Aorta (tissue), 5 donors: ENCODE measurements around the gene MAP7D2. TPM values are rescaled to one million over a fixed set of nuclear protein-coding genes. Genes with fewer than 3 reads are reported as not detected.

Experiments
- ATAC-seq: fragments of 200-7000 bp; cut with Tn5 transposase; one replicate; pipeline ENCODE4 v1.9.1; 2022; ENCODE audit warnings: moderate library complexity; ENCODE audit not compliant: low FRiP score
- DNase-seq, 2 donors: peaks; one replicate each; pipeline ENCODE4 v3.0.0-alpha.2; 2020
- H3K27ac ChIP-seq, 2 donors: one replicate each; pipeline ENCODE4 v1.5.1; 2013; ENCODE audit warnings: low read length in 2 of 2, mild to moderate bottlenecking in 2 of 2, moderate library complexity in 2 of 2, control low read depth in 1 of 2, inconsistent platforms in 1 of 2, low read depth in 1 of 2
- H3K27me3 ChIP-seq, 2 donors: one replicate each; pipeline ENCODE4 v1.6.1; 2013; ENCODE audit warnings: control low read depth in 1 of 2, low read length in 1 of 2, mild to moderate bottlenecking in 1 of 2, moderate library complexity in 1 of 2; ENCODE audit not compliant: insufficient read depth in 2 of 2, control insufficient read depth in 1 of 2
- H3K36me3 ChIP-seq, 2 donors: one replicate each; pipeline ENCODE4 v1.6.1; 2013; ENCODE audit warnings: control low read depth in 1 of 2, low read length in 1 of 2, mild to moderate bottlenecking in 1 of 2; ENCODE audit not compliant: insufficient read depth in 2 of 2, control insufficient read depth in 1 of 2
- H3K4me1 ChIP-seq, 2 donors: one replicate each; pipeline ENCODE4 v1.6.1; 2013; ENCODE audit warnings: low read length in 2 of 2, control low read depth in 1 of 2, mild to moderate bottlenecking in 1 of 2, moderate library complexity in 1 of 2; ENCODE audit not compliant: insufficient read depth in 2 of 2, control insufficient read depth in 1 of 2
- H3K4me3 ChIP-seq, 2 donors: one replicate each; pipeline ENCODE4 v1.5.1; 2013; ENCODE audit warnings: low read length in 2 of 2, control low read depth in 1 of 2, mild to moderate bottlenecking in 1 of 2
- H3K9me3 ChIP-seq: one replicate; pipeline ENCODE4 v1.6.1; 2013; ENCODE audit warnings: mild to moderate bottlenecking, low read length; ENCODE audit not compliant: control insufficient read depth
- WGBS, 2 donors: extraction: QIAGEN DNeasy Blood & Tissue Kit; methylation state at CpG; one replicate each; pipeline ENCODE4 v1.1.7; 2013; 5-methylcytosine and 5-hydroxymethylcytosine counted together
- intact Hi-C, 2 donors: fragments of 100-400 bp; cut with DNase I; formaldehyde crosslinking; loops; one replicate each; pipeline versions ENCODE4 v1.14.2 to v1.15.0; 2022
- polyA plus RNA-seq, 2 donors: library from polyadenylated mRNA; stranded (reverse); fragments of 200-250 nt; gene quantifications; one replicate each; pipeline ENCODE4 v1.2.3, GENCODE V29; 2013
- total RNA-seq, 2 donors: library from RNA; stranded (reverse); fragmentation: NEBNext Ultra II Directional; extraction: Animal tissue kit (Norgen Biotek cat#: 25700); gene quantifications; one replicate each; pipeline ENCODE4 v1.2.1, GENCODE V29; 2021
- donor health status: healthy with polysubstance abuse.
- donor health status: Bipolar disorder and iron deficiency.
- donor health status: DM: no; HTN: no; CAD: no.
- donor health status: DM: no; HTN: no; CAD: no.
- donor health status: DM: yes; HTN: yes; CAD: no.

The MAP7D2 gene
- total and polyA plus RNA-seq, 4 donors, result 0.23 to 0.38 (median 0.33) TPM

GRCh38 chrX:19987856-19988255 is 128.9 kb downstream of the MAP7D2 start:
- peaks cover 0 to 3% of the 10 kb centered on the region in 2 donors for H3K4me1 ChIP-seq
- intact Hi-C loops, result no loop called here

DNA sequence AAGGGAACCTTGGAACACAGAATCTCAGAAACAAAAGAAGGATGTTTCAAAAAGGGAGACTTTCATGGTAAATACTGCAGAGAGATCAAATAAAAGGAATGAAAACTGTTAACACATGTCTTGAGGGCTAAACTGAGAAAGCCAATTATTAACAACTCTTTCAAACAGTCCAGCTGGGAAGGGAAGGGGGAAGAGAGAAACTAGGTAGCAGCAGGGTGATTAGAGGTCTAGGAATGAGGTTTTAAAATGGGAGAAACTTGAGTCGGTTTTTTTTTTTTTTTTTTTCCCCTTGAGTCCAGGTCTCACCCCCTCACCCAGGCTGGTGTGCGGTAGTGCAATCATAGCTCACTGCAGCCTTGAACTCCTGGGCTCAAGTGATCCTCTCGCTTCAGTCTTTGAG is 130.2 kb downstream of the MAP7D2 start:
- Histone ChIP-seq H3K36me3 (no peaks in the 10 kb centered on the region), H3K4me3 (no peak overlapping the region), H3K4me1 (peaks cover 0 to 3% of the 10 kb centered on the region in 2 donors), H3K27me3 (no peaks in the 10 kb centered on the region), H3K27ac (no peak overlapping the region), H3K9me3 (no peaks in the 10 kb centered on the region)
- DNase-seq, result no peak
- no peak for ATAC-seq
- intact Hi-C loops, result no loop called here
- 76 to 80% methylated on average over 3 of the region's 3 CpGs for WGBS, 2 donors

More at GRCh38 chrX:19987856-19988255, 128.9 kb downstream of the MAP7D2 start:
- DNase-seq (no peak), ATAC-seq (no peak)
- Histone ChIP-seq H3K9me3 (no peaks in the 10 kb centered on the region), H3K4me3 (no peak overlapping the region), H3K27me3 (no peaks in the 10 kb centered on the region), H3K27ac (no peak overlapping the region), H3K36me3 (no peaks in the 10 kb centered on the region)
- WGBS, 2 donors, result 85 to 93% methylated on average over 5 of the region's 5 CpGs

DNA sequence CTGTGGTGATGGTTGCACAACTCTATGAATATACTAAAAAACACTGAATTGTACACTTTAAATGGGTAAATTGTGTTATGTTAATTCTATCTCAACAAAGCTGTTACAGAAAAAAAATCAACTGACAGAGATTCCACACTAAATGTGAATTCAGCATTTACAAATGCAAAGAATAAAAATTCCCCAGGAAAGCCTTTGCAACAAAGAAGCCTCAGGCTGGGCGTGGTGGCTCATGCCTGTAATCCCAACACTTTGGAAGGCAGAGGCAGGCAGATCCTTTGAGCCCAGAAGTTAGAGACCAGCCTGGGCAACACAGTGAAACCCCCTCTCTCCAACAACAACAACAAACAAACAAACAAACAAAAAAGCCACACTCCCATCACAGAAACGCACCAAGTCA is 134.8 kb downstream of the MAP7D2 start:
- intact Hi-C loops, result no loop called here
- Histone ChIP-seq H3K36me3 (no peaks in the 10 kb centered on the region), H3K4me3 (no peak overlapping the region), H3K9me3 (no peaks in the 10 kb centered on the region), H3K27me3 (no peaks in the 10 kb centered on the region), H3K27ac (no peak overlapping the region), H3K4me1 (no peaks in the 10 kb centered on the region)
- WGBS, 2 donors, result 63 to 91% methylated on average over 2 of the region's 2 CpGs
- DNase-seq, result no peak
- ATAC-seq, result no peak

GRCh38 chrX:19975845-19976244 is 140.9 kb downstream of the MAP7D2 start:
- intact Hi-C loops, result no loop called here
- no peak overlapping the region for H3K27ac ChIP-seq
- ATAC-seq (no peak), DNase-seq (no peak)
- H3K4me1 ChIP-seq, result no peaks in the 10 kb centered on the region
- H3K4me3 ChIP-seq, result no peak overlapping the region
- H3K27me3 ChIP-seq, result no peaks in the 10 kb centered on the region
- H3K9me3 ChIP-seq, result no peaks in the 10 kb centered on the region
- no peaks in the 10 kb centered on the region for H3K36me3 ChIP-seq

GRCh38 chrX:19972984-19973383 is 143.7 kb downstream of the MAP7D2 start:
- intact Hi-C loops, result no loop called here
- no peaks in the 10 kb centered on the region for H3K9me3 ChIP-seq

GRCh38 chrX:19968276-19968675 is 148.4 kb downstream of the MAP7D2 start:
- DNase-seq, result no peak
- H3K36me3 ChIP-seq, result no peaks in the 10 kb centered on the region
- H3K9me3 ChIP-seq, result no peaks in the 10 kb centered on the region
- H3K4me3 ChIP-seq, result no peak overlapping the region
- no peak for ATAC-seq
- H3K27ac ChIP-seq, result no peak overlapping the region
- intact Hi-C loops, result no loop called here
- no peaks in the 10 kb centered on the region for H3K4me1 ChIP-seq
- no peaks in the 10 kb centered on the region for H3K27me3 ChIP-seq
- 90 to 95% methylated on average over 6 of the region's 6 CpGs for WGBS, 2 donors

More at GRCh38 chrX:19972984-19973383, 143.7 kb downstream of the MAP7D2 start:
- DNase-seq (no peak), ATAC-seq (no peak)
- H3K27ac ChIP-seq, result no peak overlapping the region
- H3K27me3 ChIP-seq, result no peaks in the 10 kb centered on the region
- H3K4me3 ChIP-seq, result no peak overlapping the region
- H3K4me1 ChIP-seq, result no peaks in the 10 kb centered on the region
- no peaks in the 10 kb centered on the region for H3K36me3 ChIP-seq

- no peak overlapping the region for H3K27ac ChIP-seq
These were observed 150.7 kb downstream of the MAP7D2 start for GRCh38 chrX:19966056-19966455.

GRCh38 chrX:19964017-19964710 is 152.5 kb downstream of the MAP7D2 start:
- intact Hi-C loops, result no loop called here
- H3K36me3 ChIP-seq, result no peaks in the 10 kb centered on the region
- ATAC-seq (no peak), DNase-seq (no peak)
- H3K4me1 ChIP-seq, result no peaks in the 10 kb centered on the region
- no peaks in the 10 kb centered on the region for H3K9me3 ChIP-seq
- H3K4me3 ChIP-seq, result no peak overlapping the region
- H3K27me3 ChIP-seq, result no peaks in the 10 kb centered on the region
- 67 to 68% methylated on average over 9 of the region's 9 CpGs for WGBS, 2 donors
- H3K27ac ChIP-seq, result peak overlapping the region in 1 of 2 donors; percentile 36

More at GRCh38 chrX:19966056-19966455, 150.7 kb downstream of the MAP7D2 start:
- WGBS, 2 donors, result 77 to 98% methylated on average over 1 of the region's 1 CpG
- H3K4me1 ChIP-seq, result no peaks in the 10 kb centered on the region
- H3K4me3 ChIP-seq, result no peak overlapping the region
- DNase-seq (no peak), ATAC-seq (no peak)
- H3K36me3 ChIP-seq, result no peaks in the 10 kb centered on the region
- no peaks in the 10 kb centered on the region for H3K27me3 ChIP-seq
- H3K9me3 ChIP-seq, result no peaks in the 10 kb centered on the region
- intact Hi-C loops, result no loop called here

GRCh38 chrX:19960913-19961312 is 155.8 kb downstream of the MAP7D2 start:
- intact Hi-C loops, result no loop called here

More at GRCh38 chrX:19960913-19961312, 155.8 kb downstream of the MAP7D2 start:
- no peak for DNase-seq
- no peak for ATAC-seq
- H3K9me3 ChIP-seq, result no peaks in the 10 kb centered on the region
- no peaks in the 10 kb centered on the region for H3K27me3 ChIP-seq
- no peaks in the 10 kb centered on the region for H3K4me1 ChIP-seq
- H3K4me3 ChIP-seq, result no peak overlapping the region
- WGBS, 2 donors, result 87 to 98% methylated on average over 1 of the region's 1 CpG
- no peak overlapping the region for H3K27ac ChIP-seq
- no peaks in the 10 kb centered on the region for H3K36me3 ChIP-seq
